ENCODE data around the gene DHX16. TPM values are rescaled to one million over a fixed set of nuclear protein-coding genes. Genes with fewer than 3 reads are reported as not detected.

The DHX16 gene
- total and polyA plus RNA-seq, 4 donors, result 23.4 to 31.7 (median 30.0) TPM

- H3K4me1 ChIP-seq (ENCODE audit: control insufficient read depth in 5 of 5, insufficient read depth in 5 of 5, low read length in 5 of 5), result no peaks in the 10 kb centered on the region
- no peak for ATAC-seq (ENCODE audit: insufficient read depth, low FRiP score)
- no peaks in the 10 kb centered on the region for H3K27me3 ChIP-seq (ENCODE audit: control insufficient read depth in 3 of 3, insufficient read depth in 3 of 3, low read length in 2 of 3)
- no peak overlapping the region for H3K9ac ChIP-seq (ENCODE audit: insufficient read depth in 1 of 2, low read length in 2 of 2)
- peaks cover 35 to 70% (median 44%) of the 10 kb centered on the region in 4 donors for H3K36me3 ChIP-seq (ENCODE audit: control insufficient read depth in 4 of 4, insufficient read depth in 4 of 4, low read length in 4 of 4)
- no peaks in the 10 kb centered on the region for H3K9me3 ChIP-seq (ENCODE audit: control insufficient read depth in 4 of 4, insufficient read depth in 3 of 4, low read length in 3 of 4)
- no peak for TF ChIP-seq CTCF (IDR thresholded peaks at IDR 0.05; ENCODE audit: control extremely low read depth, extremely low read depth)
- no peak for DNase-seq
- no peak overlapping the region for H3K4me3 ChIP-seq
- 92 to 95% methylated on average over 19 of the region's 19 CpGs for WGBS, 2 donors
- no peak overlapping the region for H3K27ac ChIP-seq (ENCODE audit: low read depth in 1 of 2, low read length in 1 of 2)
These were observed 17.7 kb downstream of the DHX16 start for GRCh38 chr6:30654798-30655742.

GRCh38 chr6:30651143-30651542, 21.7 kb downstream of the DHX16 start:
- Histone ChIP-seq H3K9me3 (ENCODE audit: control insufficient read depth in 4 of 4, insufficient read depth in 3 of 4, low read length in 3 of 4) (no peaks in the 10 kb centered on the region), H3K4me3 (no peak overlapping the region), H3K4me1 (ENCODE audit: control insufficient read depth in 5 of 5, insufficient read depth in 5 of 5, low read length in 5 of 5) (peaks cover 0 to 10% (median 0%) of the 10 kb centered on the region in 5 donors), H3K27me3 (ENCODE audit: control insufficient read depth in 3 of 3, insufficient read depth in 3 of 3, low read length in 2 of 3) (no peaks in the 10 kb centered on the region), H3K36me3 (ENCODE audit: control insufficient read depth in 4 of 4, insufficient read depth in 4 of 4, low read length in 4 of 4) (peaks cover 19 to 45% (median 29%) of the 10 kb centered on the region in 4 donors), H3K9ac (ENCODE audit: insufficient read depth in 1 of 2, low read length in 2 of 2) (no peak overlapping the region), H3K27ac (ENCODE audit: low read depth in 1 of 2, low read length in 1 of 2) (no peak overlapping the region)
- DNase-seq, result no peak
- 91% methylated on average over 12 of the region's 12 CpGs for WGBS, 2 donors
- ATAC-seq (ENCODE audit: insufficient read depth, low FRiP score), result no peak
- no peak for TF ChIP-seq CTCF (IDR thresholded peaks at IDR 0.05; ENCODE audit: control extremely low read depth, extremely low read depth)

- H3K4me1 ChIP-seq (ENCODE audit: control insufficient read depth in 5 of 5, insufficient read depth in 5 of 5, low read length in 5 of 5), result peaks cover 0 to 10% (median 0%) of the 10 kb centered on the region in 5 donors
- peak overlapping the region; percentile 46 to 59 for H3K9ac ChIP-seq (ENCODE audit: insufficient read depth in 1 of 2, low read length in 2 of 2)
- DNase-seq (peak; percentile 58 to 73 (median 60)), ATAC-seq (ENCODE audit: insufficient read depth, low FRiP score) (peak; percentile 84)
- TF ChIP-seq CTCF (IDR thresholded peaks at IDR 0.05; ENCODE audit: control extremely low read depth, extremely low read depth), result no peak
- H3K9me3 ChIP-seq (ENCODE audit: control insufficient read depth in 4 of 4, insufficient read depth in 3 of 4, low read length in 3 of 4), result no peaks in the 10 kb centered on the region
- H3K27ac ChIP-seq (ENCODE audit: low read depth in 1 of 2, low read length in 1 of 2), result peak overlapping the region; percentile 88 to 98
- peak overlapping the region; percentile 77 for H3K4me3 ChIP-seq
- no peaks in the 10 kb centered on the region for H3K27me3 ChIP-seq (ENCODE audit: control insufficient read depth in 3 of 3, insufficient read depth in 3 of 3, low read length in 2 of 3)
- 0 to 1% methylated on average over 49 to 78 of the region's 78 CpGs for WGBS, 2 donors
- peaks cover 11 to 23% (median 18%) of the 10 kb centered on the region in 4 donors for H3K36me3 ChIP-seq (ENCODE audit: control insufficient read depth in 4 of 4, insufficient read depth in 4 of 4, low read length in 4 of 4)
These were observed 25.3 kb downstream of the DHX16 start for GRCh38 chr6:30647242-30648116.

All from lung (tissue), 12 donors.